ENCODE measurements around the gene TRIO.

The TRIO gene

GRCh38 chr5:14395411-14395810, 252.3 kb downstream of the TRIO start:
- no peak for DNase-seq (ENCODE audit: low spot score)

- no peak for DNase-seq (ENCODE audit: low spot score)
Measured at GRCh38 chr5:14396066-14396465, 252.9 kb downstream of the TRIO start.

- no peak for DNase-seq (ENCODE audit: low spot score)
Measured at GRCh38 chr5:14396737-14397136, 253.6 kb downstream of the TRIO start.

GRCh38 chr5:14397717-14398116, 254.6 kb downstream of the TRIO start:
- no peak for DNase-seq (ENCODE audit: low spot score)

GRCh38 chr5:14399054-14399692, 256.0 kb downstream of the TRIO start:
- DNase-seq (ENCODE audit: low spot score): peak; percentile 51

GRCh38 chr5:14400085-14400484, 256.9 kb downstream of the TRIO start:
- no peak for DNase-seq (ENCODE audit: low spot score)

- no peak for DNase-seq (ENCODE audit: low spot score)
Measured at GRCh38 chr5:14400611-14401010, 257.5 kb downstream of the TRIO start.

- no peak for DNase-seq (ENCODE audit: low spot score)
Measured at GRCh38 chr5:14401639-14402038, 258.5 kb downstream of the TRIO start.

GRCh38 chr5:14402424-14402823, 259.3 kb downstream of the TRIO start:
- DNase-seq (ENCODE audit: low spot score): no peak

GRCh38 chr5:14404780-14405179, 261.6 kb downstream of the TRIO start:
- no peak for DNase-seq (ENCODE audit: low spot score)

- DNase-seq (ENCODE audit: low spot score): no peak
Measured at GRCh38 chr5:14405267-14405666, 262.1 kb downstream of the TRIO start.

GRCh38 chr5:14405706-14406553, 262.8 kb downstream of the TRIO start:
- no peak for DNase-seq (ENCODE audit: low spot score)

- no peak for DNase-seq (ENCODE audit: low spot score)
Measured at GRCh38 chr5:14406554-14406849, 263.4 kb downstream of the TRIO start.

GRCh38 chr5:14407051-14407450, 263.9 kb downstream of the TRIO start:
- DNase-seq (ENCODE audit: low spot score): no peak

- DNase-seq (ENCODE audit: low spot score): no peak
Measured at GRCh38 chr5:14407746-14408175, 264.6 kb downstream of the TRIO start.

- no peak for DNase-seq (ENCODE audit: low spot score)
Measured at GRCh38 chr5:14408969-14409586, 265.9 kb downstream of the TRIO start.

GRCh38 chr5:14410068-14410393, 266.9 kb downstream of the TRIO start:
- DNase-seq (ENCODE audit: low spot score): no peak

- no peak for DNase-seq (ENCODE audit: low spot score)
Measured at GRCh38 chr5:14410394-14411201, 267.5 kb downstream of the TRIO start.

- no peak for DNase-seq (ENCODE audit: low spot score)
Measured at GRCh38 chr5:14411216-14411615, 268.1 kb downstream of the TRIO start.

- no peak for DNase-seq (ENCODE audit: low spot score)
Measured at GRCh38 chr5:14413331-14413750, 270.2 kb downstream of the TRIO start.

GRCh38 chr5:14414007-14414406, 270.9 kb downstream of the TRIO start:
- DNase-seq (ENCODE audit: low spot score): no peak

GRCh38 chr5:14414656-14415023, 271.5 kb downstream of the TRIO start:
- no peak for DNase-seq (ENCODE audit: low spot score)
